GM19025 (cell line): Measurements from ENCODE around the gene SLC26A1.
"Not testable (repeated sequence)": the region's sequence is repeated elsewhere in the genome, so short reads cannot be mapped to it uniquely, and the experiment has no call there.

Experiments
- ATAC-seq: cut with Tn5 transposase; IDR thresholded peaks from one replicate; pipeline ENCODE4 v1.9.1; 2021; ENCODE audit warnings: mild to moderate bottlenecking, low read depth, moderate library complexity; ENCODE audit not compliant: unreplicated experiment

SLC26A1 gene

DNA sequence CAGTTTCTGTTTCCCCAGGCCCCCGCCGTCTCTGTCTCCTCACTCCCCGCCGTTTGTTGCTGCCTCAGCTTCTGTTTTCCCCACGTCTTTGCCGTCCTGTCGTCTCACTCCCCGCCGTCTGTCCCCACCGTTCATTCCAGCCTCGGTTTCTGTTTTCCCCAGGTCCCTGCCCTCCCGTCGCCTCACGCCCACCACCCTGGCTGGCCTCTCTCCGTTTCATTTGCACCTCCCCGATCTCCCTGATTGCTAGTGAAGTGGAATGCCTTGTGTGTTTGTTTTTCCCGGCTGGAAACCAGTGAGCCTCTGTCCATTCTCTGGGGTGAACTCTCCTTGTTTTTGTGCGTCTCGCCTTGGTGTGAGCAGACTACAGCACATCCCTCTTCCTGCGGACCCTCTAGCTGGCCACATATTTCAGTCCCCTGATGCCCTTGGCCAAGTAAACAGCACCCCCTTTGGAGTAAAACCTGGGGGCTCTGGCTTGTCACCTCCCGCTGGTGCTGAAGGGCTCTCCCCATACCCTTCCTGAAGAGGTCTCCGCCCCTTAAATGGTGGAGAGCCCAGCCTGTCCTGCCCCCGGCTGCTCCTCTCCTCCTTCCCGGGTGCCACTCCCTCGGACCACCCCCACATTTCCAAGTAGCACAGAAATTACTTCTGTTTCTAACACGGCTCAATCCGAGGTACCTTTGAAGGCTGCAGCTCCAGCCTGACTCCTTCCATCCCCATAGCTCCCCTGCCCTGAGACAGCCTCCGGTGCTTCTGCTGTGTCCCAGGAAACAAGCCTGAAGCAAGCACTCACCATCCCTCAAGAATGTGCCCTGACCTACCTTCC lies 47.7 kb downstream of the SLC26A1 start:
- no peak for ATAC-seq

DNA sequence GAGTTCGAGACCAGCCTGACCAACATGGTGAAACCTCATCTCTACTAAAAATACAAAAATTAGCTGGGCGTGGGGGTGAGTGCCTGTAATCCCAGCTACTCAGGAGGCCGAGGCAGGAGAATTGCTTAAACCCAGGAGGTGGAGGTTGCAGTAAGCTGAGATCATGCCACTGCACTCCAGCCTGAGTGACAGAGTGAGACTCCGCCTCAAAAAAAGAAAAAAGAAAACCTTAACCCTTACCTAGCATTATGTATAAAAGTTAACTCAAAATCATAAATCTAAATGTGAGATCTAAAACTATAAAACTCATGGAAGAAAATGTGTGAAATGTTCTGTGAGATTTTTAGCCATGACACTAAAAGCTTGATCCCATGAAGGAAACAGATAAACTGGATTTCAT lies 53.7 kb downstream of the SLC26A1 start:
- ATAC-seq: not testable (repeated sequence)
